Measurements from ENCODE around the gene DENND4A.
"Not testable (repeated sequence)": the region's sequence is repeated elsewhere in the genome, so short reads cannot be mapped to it uniquely, and the experiment has no call there.

The DENND4A gene

DNA sequence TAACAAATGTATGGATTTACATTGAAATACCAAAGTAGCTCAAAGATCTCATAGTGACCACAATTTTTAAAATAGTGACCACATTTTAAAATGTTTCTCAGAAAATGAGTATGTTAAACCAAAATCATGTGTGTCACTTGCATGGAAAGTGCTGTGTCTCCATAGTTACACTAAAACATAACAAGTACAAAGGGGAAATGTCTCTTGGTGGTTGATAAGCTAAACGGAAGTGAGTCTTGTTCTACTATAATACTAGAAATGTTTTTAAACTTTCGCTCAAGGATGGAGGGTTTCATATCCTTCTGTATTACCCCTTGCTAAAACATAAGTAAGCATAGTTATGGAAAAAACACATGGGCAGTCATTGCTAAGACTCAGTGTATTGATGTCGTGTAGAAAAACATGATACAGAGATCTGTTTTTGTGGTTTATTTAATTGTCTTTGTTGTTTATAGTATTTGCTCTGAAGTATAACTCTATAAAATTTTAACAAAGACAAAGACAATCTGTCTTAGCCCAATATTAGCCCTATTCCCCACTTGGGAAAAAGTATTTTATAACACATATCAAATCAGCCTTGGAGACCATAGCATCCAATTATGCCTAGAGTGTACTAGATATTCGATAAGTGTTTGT, 27.0 kb upstream of the DENND4A start:
- no peak for DNase-seq (ENCODE audit: low read depth)

DNA sequence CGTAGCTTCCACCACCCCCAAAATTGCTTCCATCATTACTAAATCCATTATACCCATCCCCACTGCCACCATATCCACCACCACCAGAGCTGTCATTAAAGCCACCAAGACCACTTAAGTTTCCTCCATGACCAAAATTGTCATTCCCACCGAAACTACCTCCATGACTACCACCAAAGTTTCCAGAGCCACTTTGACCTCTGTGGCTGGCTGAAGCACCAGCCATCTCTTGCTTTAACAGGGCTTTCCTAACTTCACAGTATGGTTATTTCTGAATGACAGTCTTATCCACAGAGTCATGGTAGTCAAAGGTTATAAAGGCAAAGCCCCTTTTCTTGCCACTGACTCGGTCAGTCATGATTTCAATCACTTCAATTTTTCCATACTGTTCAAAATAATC, 24.3 kb upstream of the DENND4A start:
- no peak for DNase-seq (ENCODE audit: low read depth)

DNA sequence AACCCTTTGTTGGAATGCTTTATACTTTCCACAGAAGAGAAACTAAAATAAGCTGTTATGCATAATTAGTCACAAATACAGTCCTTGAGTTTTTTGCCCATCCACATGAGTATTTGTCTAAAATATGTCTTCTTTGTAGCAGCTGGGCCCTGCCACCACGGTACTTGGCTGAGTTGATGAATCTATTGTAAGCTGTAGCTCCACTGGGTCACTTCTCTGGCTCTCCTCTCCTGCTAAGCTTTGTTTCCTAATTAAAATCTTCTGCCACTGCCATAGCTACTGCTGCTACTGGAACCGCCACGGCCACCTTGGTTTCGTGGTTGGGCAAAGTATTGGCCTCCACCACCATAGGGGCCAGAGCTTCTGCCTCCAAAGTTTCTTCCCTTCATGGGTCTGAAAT, 23.9 kb upstream of the DENND4A start:
- not testable (repeated sequence) for DNase-seq (ENCODE audit: low read depth)

- not testable (repeated sequence) for DNase-seq (ENCODE audit: low read depth)
Observed at GRCh38 chr15:65814271-65814670, 22.2 kb upstream of the DENND4A start.

- DNase-seq (ENCODE audit: low read depth): no peak
Observed at GRCh38 chr15:65812916-65813315, 20.8 kb upstream of the DENND4A start.

DNA sequence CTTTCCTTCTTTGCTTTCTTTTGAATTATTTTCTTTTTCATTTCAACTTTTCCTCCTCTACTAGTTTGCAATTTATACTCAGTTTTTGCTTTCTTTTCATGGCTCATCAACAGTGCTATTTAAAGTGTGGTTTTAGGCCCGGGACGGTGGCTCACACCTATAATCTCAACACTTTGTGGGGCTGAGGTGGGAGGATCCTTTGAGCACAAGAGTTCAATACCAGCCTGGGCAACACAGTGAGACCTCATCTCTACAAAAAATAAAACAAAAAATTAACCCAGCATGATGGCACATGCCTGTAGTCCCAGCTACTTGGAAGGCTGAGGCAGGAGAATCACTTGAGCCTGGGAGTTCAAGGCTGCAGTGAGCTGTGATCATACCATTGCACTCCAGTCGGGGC, 20.4 kb upstream of the DENND4A start:
- DNase-seq (ENCODE audit: low read depth): no peak

DNA sequence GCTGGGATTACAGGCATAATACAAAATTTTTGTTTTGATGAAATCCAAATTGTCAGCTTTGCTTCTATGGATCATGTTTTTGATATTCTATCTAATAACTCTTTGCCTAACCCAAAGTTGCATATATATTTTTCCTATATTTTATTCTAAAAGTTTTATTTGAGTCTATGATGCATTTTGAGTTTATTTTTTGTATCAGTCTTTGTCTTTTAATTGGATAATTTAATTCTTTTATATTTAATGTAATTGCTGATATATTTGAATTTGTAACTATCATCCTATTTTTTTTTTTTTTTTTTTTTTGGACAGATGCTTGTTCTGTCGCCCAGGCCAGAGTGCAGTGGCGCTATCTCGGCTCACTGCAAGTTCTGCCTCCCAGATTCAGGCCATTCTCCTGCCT, 19.7 kb upstream of the DENND4A start:
- no peak for DNase-seq (ENCODE audit: low read depth)

DNA sequence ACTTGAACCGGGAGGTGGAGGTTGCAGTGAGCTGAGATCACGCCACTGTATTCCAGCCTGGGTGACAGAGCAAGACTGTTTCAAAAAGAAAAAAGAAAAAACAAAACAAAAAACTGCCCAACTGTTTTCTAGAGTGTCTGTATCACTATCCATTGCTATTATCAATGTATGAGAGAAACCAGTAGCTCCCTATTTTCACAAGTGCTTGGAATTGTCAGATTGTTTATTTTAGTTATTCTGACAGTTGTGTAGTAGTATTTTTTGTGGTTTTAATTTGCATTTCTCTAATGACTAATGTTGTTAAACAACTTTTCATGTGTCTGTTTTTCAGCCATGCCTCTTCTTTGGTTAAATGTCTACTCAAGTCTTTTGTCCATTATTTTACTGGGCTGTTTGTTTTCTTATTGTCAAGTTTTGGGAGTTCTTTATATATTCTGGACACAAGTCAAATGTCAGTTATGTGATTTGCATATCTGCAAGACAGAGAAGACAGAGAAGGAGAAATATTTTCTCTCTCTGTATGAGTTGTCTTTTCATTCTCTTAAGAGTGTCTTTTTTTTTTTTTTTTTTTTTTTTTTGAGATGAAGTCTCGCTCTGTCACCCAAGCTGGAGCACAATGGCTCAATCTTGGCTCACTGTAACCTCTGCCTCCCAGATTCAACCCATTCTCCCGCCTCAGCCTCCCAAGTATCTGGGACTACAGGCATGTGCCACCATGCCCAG, 19.1 kb upstream of the DENND4A start:
- not testable (repeated sequence) for DNase-seq (ENCODE audit: low read depth)

- no peak for DNase-seq (ENCODE audit: low read depth)
Observed at GRCh38 chr15:65806397-65806796, 14.3 kb upstream of the DENND4A start.

- DNase-seq (ENCODE audit: low read depth): no peak
Observed at GRCh38 chr15:65805019-65805745, 13.1 kb upstream of the DENND4A start.

- DNase-seq (ENCODE audit: low read depth): no peak
Observed at GRCh38 chr15:65804252-65804931, 12.3 kb upstream of the DENND4A start.

DNA sequence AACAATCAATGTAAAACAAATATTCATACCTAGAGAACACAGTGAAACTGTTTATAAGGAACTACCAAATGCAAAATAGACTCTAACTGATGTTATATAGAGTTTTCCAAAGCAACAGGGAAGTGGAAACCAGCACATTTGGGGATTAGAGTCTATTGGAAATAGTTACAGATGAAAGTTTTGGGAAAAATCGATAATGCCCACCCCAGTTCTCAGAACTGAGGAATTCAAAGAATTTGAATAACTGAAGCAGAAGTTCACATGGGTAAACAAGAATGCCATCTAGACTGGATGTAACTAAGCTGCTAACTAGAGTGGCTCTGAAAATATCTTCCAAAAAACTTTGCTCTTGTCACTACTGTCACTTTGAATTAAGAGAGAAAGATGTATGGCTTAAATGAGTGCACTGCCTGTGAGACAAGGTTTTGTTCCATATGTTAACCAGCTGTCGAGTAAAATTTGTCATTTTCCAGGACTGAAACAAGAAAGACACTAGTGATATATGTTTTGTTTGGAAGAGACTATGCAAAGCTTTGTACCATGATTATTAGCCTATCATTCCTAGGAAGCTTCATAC, 9.2 kb upstream of the DENND4A start:
- no peak for DNase-seq (ENCODE audit: low read depth)

GRCh38 chr15:65796610-65797078, 4.6 kb upstream of the DENND4A start:
- no peak for DNase-seq (ENCODE audit: low read depth)

GRCh38 chr15:65795663-65796216, 3.6 kb upstream of the DENND4A start:
- DNase-seq (ENCODE audit: low read depth): no peak

- no peak for DNase-seq (ENCODE audit: low read depth)
Observed at GRCh38 chr15:65793818-65794104, 1.7 kb upstream of the DENND4A start.

- no peak for DNase-seq (ENCODE audit: low read depth)
Observed at GRCh38 chr15:65792988-65793817, 1.1 kb upstream of the DENND4A start.

DNA sequence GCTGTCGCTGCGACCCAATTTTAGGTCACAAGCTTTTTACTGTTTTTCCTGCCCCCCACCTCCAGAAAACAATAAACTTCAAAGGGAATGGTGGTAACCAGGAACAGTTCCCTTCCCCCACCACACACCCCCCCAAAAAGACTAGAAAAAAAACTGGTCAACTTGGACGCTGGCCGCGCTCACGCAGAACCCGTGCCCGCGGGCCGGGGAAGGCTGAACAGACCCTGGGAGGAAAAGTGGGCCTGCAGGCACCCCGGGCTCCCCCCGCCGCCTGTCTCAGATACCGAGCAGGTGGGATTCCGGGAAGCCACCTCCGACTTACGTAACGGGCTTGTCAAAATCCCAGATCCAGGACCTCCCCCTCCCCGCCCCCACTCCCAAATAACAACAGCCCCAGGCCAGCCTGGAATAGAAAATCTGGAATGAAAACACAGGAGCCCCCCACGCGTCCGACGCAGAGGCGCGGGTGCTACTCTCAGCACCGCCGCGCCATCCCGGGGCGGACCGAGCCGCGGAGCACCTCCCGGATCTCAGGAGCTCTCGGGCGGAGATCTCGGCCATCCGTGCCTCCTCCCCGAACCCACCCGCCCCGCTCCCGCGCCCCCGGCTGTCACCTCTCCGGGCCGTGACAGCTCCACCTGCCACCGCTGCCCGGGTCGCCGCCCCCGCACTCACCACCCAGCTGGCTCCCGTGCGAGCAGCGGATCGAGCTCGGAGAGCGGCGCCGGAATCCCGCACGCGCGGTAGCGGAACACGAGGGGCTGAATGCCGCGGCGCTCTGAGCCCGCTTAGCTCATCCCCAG, 557 bp downstream of the DENND4A start:
- peak; percentile 21 for DNase-seq (ENCODE audit: low read depth)

DNA sequence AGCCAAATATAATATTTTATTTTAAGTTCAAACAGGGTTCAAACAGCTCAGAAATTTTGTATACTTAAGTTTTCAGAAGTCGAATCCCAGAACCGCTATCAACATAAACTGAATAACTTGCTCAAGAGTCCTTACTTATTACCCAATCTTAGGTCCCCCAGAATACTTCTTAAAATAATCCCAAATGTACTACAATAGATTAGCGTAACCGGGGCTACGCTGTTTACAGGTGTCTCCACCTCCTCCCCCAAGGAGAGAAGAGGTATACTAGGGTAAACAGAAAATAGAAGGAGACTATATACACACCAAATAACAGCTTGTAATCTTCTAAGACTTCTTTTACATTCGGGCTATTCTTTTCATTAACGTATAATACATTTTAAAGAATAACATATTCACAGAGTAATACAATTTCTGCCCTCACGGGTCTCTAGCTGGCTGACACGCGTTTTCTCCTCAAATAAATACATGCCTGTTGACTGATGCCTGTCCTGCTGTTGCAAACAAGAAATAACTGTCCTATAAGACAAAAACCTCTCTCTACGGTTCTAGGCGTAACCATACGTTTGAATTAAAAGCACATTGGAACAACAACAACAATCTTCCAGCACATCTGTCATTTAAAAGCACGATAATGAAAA, 1.3 kb downstream of the DENND4A start:
- DNase-seq (ENCODE audit: low read depth): no peak

GRCh38 chr15:65789759-65790425, 2.2 kb downstream of the DENND4A start:
- no peak for DNase-seq (ENCODE audit: low read depth)

All from stimulated activated CD8-positive, alpha-beta memory T cell treated with anti-CD3 and anti-CD28 coated beads, Interleukin-7, amount 100 ng/mL, for 24 hours (primary cell).